Ovary (tissue), 9 donors: ENCODE results near the gene KCNAB2. TPM values are rescaled to one million over a fixed set of nuclear protein-coding genes. Genes with fewer than 3 reads are reported as not detected.

Experiments
- DNase-seq, 5 donors: peaks; one replicate each; pipeline ENCODE4 v3.0.0-alpha.2; 2019 to 2020
- H3K27ac ChIP-seq, 2 donors: fragments of 200-600 bp; one replicate each; pipeline versions ENCODE4 v1.5.1 to v1.8.0; 2019 to 2022
- H3K27me3 ChIP-seq: fragments of 200-600 bp; one replicate; pipeline ENCODE4 v1.8.0; 2022
- H3K36me3 ChIP-seq: fragments of 200-600 bp; sonication (generic); one replicate; pipeline ENCODE4 v1.5.1; 2019
- H3K4me1 ChIP-seq: one replicate; pipeline ENCODE4 v1.8.1; 2013; ENCODE audit warnings: mild to moderate bottlenecking, moderate library complexity; ENCODE audit not compliant: insufficient read depth
- H3K4me3 ChIP-seq: fragments of 200-600 bp; sonication (generic); one replicate; pipeline ENCODE4 v1.5.1; 2017
- H3K9me3 ChIP-seq, 2 donors: fragments of 200-600 bp in 1 of 2; sonication (generic) in 1 of 2; one replicate each; pipeline versions ENCODE4 v1.5.1 to v1.8.1; 2013 to 2019; ENCODE audit warnings: mild to moderate bottlenecking in 1 of 2, moderate library complexity in 1 of 2
- CTCF ChIP-seq, 3 donors: fragments of 450-650 bp in 2 of 3; fragments of 200-600 bp in 1 of 3; IDR thresholded peaks; one replicate each; pipeline versions ENCODE4 v1.5.1 to v1.8.0; 2016 to 2022; ENCODE audit warnings: antibody characterized with exemption in 3 of 3, mild to moderate bottlenecking in 1 of 3
- EP300 ChIP-seq: sonication (generic); formaldehyde crosslinking; IDR thresholded peaks from one replicate; pipeline ENCODE4 v1.6.1; 2017; ENCODE audit warnings: antibody characterized with exemption
- POLR2A ChIP-seq: fragments of 450-650 bp; IDR thresholded peaks from one replicate; pipeline ENCODE4 v1.6.1; 2017; ENCODE audit warnings: antibody characterized with exemption, mild to moderate bottlenecking, moderate library complexity
- WGBS, 3 donors: extraction: QIAGEN DNeasy Blood & Tissue Kit in 1 of 3; methylation state at CpG; one replicate each; pipeline versions ENCODE4 v1.1.5 to v1.1.7; 2013 to 2017; 5-methylcytosine and 5-hydroxymethylcytosine counted together
- intact Hi-C, 4 donors: fragments of 100-400 bp; cut with DNase I; formaldehyde crosslinking; loops; one replicate each; pipeline versions ENCODE4 v1.11.0 to v1.15.1; 2022 to 2023
- polyA plus RNA-seq, 2 donors: library from polyadenylated mRNA; stranded (reverse); fragments of 200-250 nt in 1 of 2; fragments of 350-450 nt in 1 of 2; fragmentation: Illumina TruSeq in 1 of 2; extraction: RNeasy Lipid Tissue Mini Kit (QIAGEN cat#74804) in 1 of 2; gene quantifications; one replicate each; pipeline ENCODE4 v1.2.3, GENCODE V29; 2013 to 2014
- total RNA-seq, 7 donors: library from RNA; depleted of rRNA in 2 of 7; stranded (reverse); fragments of >200 nt in 2 of 7; fragmentation: NEBNext Ultra II Directional in 3 of 7; extraction: Animal tissue kit (Norgen Biotek cat#: 25700) in 3 of 7; gene quantifications; one replicate each; pipeline versions ENCODE4 v1.1.0 to v1.2.4, GENCODE V29; 2016 to 2023
- donor health status: DM: no; HTN: no; CAD: no; lungs with moderate emphysema.
- donor health status: DM: no; HTN: no; CAD: no.
- donor health status: Bipolar disorder and iron deficiency.
- donor health status: DM: yes; HTN: yes; CAD: no.
- donor health status: DM: no; HTN: no; CAD: no.
- donor health status: DM: yes; HTN: yes; CAD: no.

The KCNAB2 gene
- total and polyA plus RNA-seq, 9 donors = 2.9 to 18.3 (median 7.1) TPM

DNA sequence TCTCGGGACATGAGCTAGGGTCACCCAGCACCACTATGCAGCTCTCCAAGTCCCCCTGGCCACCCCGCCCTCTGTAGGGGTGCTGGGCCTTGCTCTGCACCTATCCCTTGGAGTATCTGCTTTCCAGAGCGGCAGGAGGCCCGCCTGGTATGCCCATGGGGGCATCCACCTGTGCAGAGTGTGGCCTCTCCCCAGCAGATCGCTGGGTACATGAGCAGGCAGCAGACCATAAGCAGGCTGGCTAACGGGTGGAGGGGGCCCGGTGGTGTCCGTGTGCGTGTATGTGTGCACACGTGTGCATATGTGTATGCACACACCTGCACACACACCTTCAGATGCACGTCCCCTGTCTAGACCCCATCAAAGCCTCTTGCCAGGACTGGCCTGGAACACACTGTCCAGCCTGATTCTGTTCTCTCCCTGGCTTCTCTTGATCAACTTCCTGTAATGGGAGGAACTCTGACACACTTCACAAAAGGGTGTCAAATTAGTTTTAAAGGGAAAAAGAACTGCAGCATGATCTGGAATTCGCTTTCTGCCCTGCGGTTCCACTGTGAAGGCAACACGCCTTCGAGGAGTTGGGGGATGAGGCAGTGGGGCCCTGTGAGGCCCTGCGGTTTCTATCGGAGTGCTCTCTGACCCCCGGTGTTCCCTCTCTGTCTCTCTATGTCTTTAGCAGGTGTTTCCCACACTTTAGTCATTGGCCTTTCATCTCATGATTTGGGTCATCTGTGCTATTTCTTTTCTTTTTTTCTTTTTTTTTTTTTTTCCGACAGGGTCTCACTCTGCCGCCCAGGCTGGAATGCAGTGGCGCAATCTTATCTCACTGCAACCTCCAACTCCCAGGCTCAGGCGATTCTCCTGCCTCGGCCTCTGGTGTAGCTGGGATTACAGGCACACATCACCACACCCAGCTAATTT lies 36.3 kb upstream of the KCNAB2 start:
- no peaks in the 10 kb centered on the region for H3K9me3 ChIP-seq
- DNase-seq = no peak
- TF ChIP-seq EP300 (no peak), POLR2A (no peak), CTCF (IDR thresholded peaks at IDR 0.05) (no peak)
- intact Hi-C loops = no loop called here
- no peak overlapping the region for H3K4me3 ChIP-seq
- no peaks in the 10 kb centered on the region for H3K36me3 ChIP-seq
- no peaks in the 10 kb centered on the region for H3K27me3 ChIP-seq
- no peak overlapping the region for H3K27ac ChIP-seq
- no peaks in the 10 kb centered on the region for H3K4me1 ChIP-seq
- 82 to 87% (median 85%) methylated on average over 23 of the region's 23 CpGs for WGBS, 3 donors

- TF ChIP-seq POLR2A (no peak), CTCF (IDR thresholded peaks at IDR 0.05) (no peak), EP300 (no peak)
- Histone ChIP-seq H3K36me3 (no peaks in the 10 kb centered on the region), H3K27ac (no peak overlapping the region), H3K9me3 (no peaks in the 10 kb centered on the region), H3K4me3 (no peak overlapping the region), H3K27me3 (no peaks in the 10 kb centered on the region), H3K4me1 (no peaks in the 10 kb centered on the region)
- 85 to 89% (median 86%) methylated on average over 10 of the region's 10 CpGs for WGBS, 3 donors
- intact Hi-C loops = no loop called here
- no peak for DNase-seq
Observed at GRCh38 chr1:6010554-6010953, 35.1 kb upstream of the KCNAB2 start.

DNA sequence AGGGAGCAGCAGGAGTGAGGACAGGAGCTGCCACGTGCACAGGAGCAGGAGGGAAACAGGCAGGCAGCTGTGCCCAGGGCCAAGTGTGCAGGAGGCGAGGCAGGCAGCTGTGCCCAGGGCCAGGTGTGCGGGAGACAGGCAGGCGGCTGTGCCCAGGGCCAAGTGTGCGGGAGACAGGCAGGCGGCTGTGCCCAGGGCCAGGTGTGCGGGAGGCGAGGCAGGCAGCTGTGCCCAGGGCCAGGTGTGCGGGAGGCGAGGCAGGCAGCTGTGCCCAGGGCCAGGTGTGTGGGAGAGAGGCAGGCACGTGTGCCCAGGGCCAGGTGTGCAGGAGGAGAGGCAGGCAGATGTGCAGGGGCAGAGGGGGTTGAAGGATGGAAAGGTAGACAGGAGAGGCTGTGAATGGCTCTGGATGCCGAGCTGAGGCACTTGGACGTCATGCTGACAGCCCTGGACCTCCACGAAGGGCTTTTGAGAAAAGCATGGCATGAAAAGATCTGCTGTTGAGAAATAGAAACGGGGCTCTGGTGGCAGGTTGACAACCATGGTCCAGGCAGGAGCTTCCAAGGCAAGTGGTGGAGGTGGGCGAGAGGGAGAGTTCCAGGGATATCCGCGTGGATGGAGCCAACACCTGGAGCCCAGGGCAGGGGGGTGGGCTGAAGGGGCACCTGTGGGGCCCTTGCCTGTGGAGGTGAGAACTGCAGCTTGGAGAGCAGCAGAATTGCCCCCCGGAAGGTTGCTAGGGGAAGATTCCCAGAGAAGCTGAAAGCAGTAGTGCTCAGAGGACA lies 34.3 kb upstream of the KCNAB2 start:
- intact Hi-C loops = no loop called here
- Histone ChIP-seq H3K27ac (no peak overlapping the region), H3K9me3 (no peaks in the 10 kb centered on the region), H3K27me3 (no peaks in the 10 kb centered on the region), H3K36me3 (no peaks in the 10 kb centered on the region), H3K4me3 (no peak overlapping the region), H3K4me1 (no peaks in the 10 kb centered on the region)
- no peak for DNase-seq
- TF ChIP-seq EP300 = no peak
- no peak for TF ChIP-seq POLR2A
- TF ChIP-seq CTCF (IDR thresholded peaks at IDR 0.05) = no peak
- WGBS, 3 donors = 87 to 93% (median 91%) methylated on average over 19 of the region's 19 CpGs

DNA sequence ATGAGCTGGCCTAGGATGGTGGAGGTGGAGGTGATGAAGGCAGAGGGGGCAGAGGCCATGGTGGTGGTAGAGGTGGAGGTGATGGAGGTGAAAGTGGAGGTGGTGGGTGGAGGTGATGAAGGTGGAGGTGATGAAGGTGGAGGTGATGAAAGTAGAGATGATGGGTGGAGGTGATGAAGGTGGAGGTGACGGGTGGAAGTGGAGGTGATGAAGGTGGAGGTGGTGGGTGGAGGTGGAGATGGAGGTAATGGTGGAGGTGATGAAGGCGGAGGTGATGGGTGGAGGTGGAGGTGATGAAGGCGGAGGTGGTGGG lies 33.8 kb upstream of the KCNAB2 start:
- DNase-seq = no peak
- no peaks in the 10 kb centered on the region for H3K4me1 ChIP-seq
- no peaks in the 10 kb centered on the region for H3K36me3 ChIP-seq
- no peaks in the 10 kb centered on the region for H3K9me3 ChIP-seq
- H3K4me3 ChIP-seq = no peak overlapping the region
- H3K27me3 ChIP-seq = no peaks in the 10 kb centered on the region
- WGBS, 3 donors = 75 to 97% (median 93%) methylated on average over 3 of the region's 3 CpGs
- intact Hi-C loops = no loop called here
- no peak overlapping the region for H3K27ac ChIP-seq
- TF ChIP-seq POLR2A = no peak
- TF ChIP-seq EP300 = no peak
- no peak for TF ChIP-seq CTCF (IDR thresholded peaks at IDR 0.05)
